Erythroblast (primary cell): Measurements from ENCODE around the gene SHISA6.

ENCODE experiments used
- GATA1 ChIP-seq: IDR thresholded peaks from 2 replicates; pipeline ENCODE4 v1.6.1; 2011; ENCODE audit warnings: low read depth, mild to moderate bottlenecking, control low read depth, low read length, moderate library complexity
- POLR2A ChIP-seq: IDR thresholded peaks from 2 replicates; pipeline ENCODE4 v1.6.1; 2011; ENCODE audit warnings: mild to moderate bottlenecking, low read length

DNA sequence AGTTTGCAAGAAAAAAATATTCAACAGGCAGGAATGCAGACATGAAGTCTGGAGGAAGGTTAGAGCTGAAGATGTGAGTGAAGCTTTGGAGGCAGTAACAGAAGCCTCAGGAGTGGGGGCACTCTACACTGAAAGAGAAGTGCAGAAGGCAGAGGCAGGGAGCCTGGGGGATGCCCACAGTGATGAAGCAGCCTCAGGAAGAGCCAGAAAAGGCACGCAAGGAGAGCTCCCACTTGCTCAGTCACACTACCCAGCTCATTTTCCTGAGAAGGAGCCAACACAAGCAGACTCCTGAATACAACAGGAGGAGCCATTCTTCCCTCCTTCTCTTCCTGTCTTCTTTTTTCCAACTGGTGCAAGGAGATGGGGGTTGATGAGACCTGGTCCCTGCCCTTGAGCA, 312.1 kb downstream of the SHISA6 start:
- no peak for TF ChIP-seq POLR2A
- no peak for TF ChIP-seq GATA1
